Activated gamma-delta T cell treated with anti-CD3 and anti-CD28 coated beads, Interleukin-2, amount 50 U/mL, for 16 hours (primary cell): ENCODE measurements around the gene RARG.
"Not testable (repeated sequence)": the region's sequence is repeated elsewhere in the genome, so short reads cannot be mapped to it uniquely, and the experiment has no call there.

Source experiments
- DNase-seq: peaks from one replicate; pipeline ENCODE4 v3.0.0-alpha.2; 2020; ENCODE audit warnings: low read depth

Gene RARG

GRCh38 chr12:53169644-53170043 lies 62.4 kb downstream of the RARG start:
- DNase-seq = no peak

- DNase-seq = no peak
These were observed 65.2 kb downstream of the RARG start for GRCh38 chr12:53166837-53167236.

- not testable (repeated sequence) for DNase-seq
These were observed 69.0 kb downstream of the RARG start for GRCh38 chr12:53163008-53163407.

GRCh38 chr12:53161119-53161911 lies 70.7 kb downstream of the RARG start:
- no peak for DNase-seq

GRCh38 chr12:53160673-53161072 lies 71.3 kb downstream of the RARG start:
- no peak for DNase-seq
